Tibial nerve (tissue), 4 donors: ENCODE data around the gene MAGED2. TPM values are rescaled to one million over a fixed set of nuclear protein-coding genes. Genes with fewer than 3 reads are reported as not detected.

Experiments
- DNase-seq, 2 donors: peaks; one replicate each; pipeline ENCODE4 v3.0.0-alpha.2; 2019; ENCODE audit warnings: low spot score in 2 of 2
- H3K27ac ChIP-seq, 4 donors: fragments of 200-600 bp; sonication (generic) in 3 of 4; one replicate each; pipeline ENCODE4 v1.5.1; 2017 to 2019; ENCODE audit warnings: mild to moderate bottlenecking in 1 of 4
- H3K27me3 ChIP-seq, 2 donors: fragments of 200-600 bp; sonication (generic) in 1 of 2; one replicate each; pipeline versions ENCODE4 v1.5.1 to v1.6.0; 2017 to 2019
- H3K36me3 ChIP-seq, 3 donors: fragments of 200-600 bp; sonication (generic); one replicate each; pipeline ENCODE4 v1.5.1; 2018 to 2019
- H3K4me1 ChIP-seq, 4 donors: fragments of 200-600 bp; sonication (generic) in 3 of 4; one replicate each; pipeline ENCODE4 v1.5.1; 2017 to 2019
- H3K4me3 ChIP-seq, 4 donors: fragments of 200-600 bp; sonication (generic) in 3 of 4; one replicate each; pipeline ENCODE4 v1.5.1; 2017 to 2019; ENCODE audit warnings: mild to moderate bottlenecking in 1 of 4, moderate library complexity in 1 of 4
- H3K9me3 ChIP-seq, 4 donors: fragments of 200-600 bp; sonication (generic) in 3 of 4; one replicate each; pipeline ENCODE4 v1.5.1; 2017 to 2019
- CTCF ChIP-seq, 5 experiments: fragments of 200-600 bp in 3 of 5; fragments of 450-650 bp in 2 of 5; sonication (generic) in 3 of 5; IDR thresholded peaks; one replicate each; pipeline ENCODE4 v1.5.1; 2016 to 2019; ENCODE audit warnings: antibody characterized with exemption in 5 of 5, mild to moderate bottlenecking in 3 of 5, moderate library complexity in 2 of 5
- EP300 ChIP-seq, 2 donors: sonication (generic); formaldehyde crosslinking; IDR thresholded peaks; one replicate each; pipeline ENCODE4 v1.6.1; 2017; ENCODE audit warnings: antibody characterized with exemption in 2 of 2, mild to moderate bottlenecking in 1 of 2
- POLR2A ChIP-seq, 2 donors: fragments of 450-650 bp; IDR thresholded peaks; one replicate each; pipeline ENCODE4 v1.6.1; 2017; ENCODE audit warnings: antibody characterized with exemption in 2 of 2, mild to moderate bottlenecking in 2 of 2, moderate library complexity in 2 of 2
- WGBS, 2 donors: methylation state at CpG; one replicate each; pipeline ENCODE4 v1.1.5; 2018; 5-methylcytosine and 5-hydroxymethylcytosine counted together
- total RNA-seq, 4 donors: library from RNA; depleted of rRNA; stranded (reverse); fragments of >200 nt; gene quantifications; one replicate each; pipeline ENCODE4 v1.1.0, GENCODE V29; 2016

Gene MAGED2
- total RNA-seq, 4 donors from 2014 or later: 114 to 230 (median 173) TPM

DNA sequence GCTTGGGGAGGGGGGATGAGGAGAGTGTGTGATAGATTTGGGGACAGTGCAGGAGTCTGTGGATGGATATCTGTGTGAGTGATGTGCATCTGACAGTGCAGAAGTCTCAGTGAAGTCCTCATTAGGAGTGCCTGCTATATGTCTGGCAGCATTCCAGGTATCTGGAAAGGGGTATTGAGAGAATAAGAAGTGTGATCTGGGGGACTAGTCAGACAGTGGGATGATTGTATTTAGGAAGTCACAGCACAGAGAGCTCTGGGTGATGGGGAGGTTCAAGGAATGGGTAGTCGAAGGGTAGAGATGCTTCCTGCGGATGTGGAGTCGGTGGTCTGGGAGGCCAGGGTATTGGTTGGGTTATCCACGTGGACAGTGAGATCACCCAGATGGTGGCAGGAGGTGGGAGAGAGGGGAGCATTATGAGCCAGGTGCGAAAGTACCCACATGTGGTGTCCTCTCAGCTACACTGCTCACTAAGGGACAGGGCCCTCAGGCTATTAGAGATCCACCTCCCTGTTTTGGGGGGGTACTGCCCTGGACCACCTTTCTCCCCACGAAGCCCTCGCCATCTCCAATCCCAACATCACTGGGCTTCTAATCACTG is 9.8 kb downstream of the MAGED2 start:
- Histone ChIP-seq H3K27me3 (no peaks in the 10 kb centered on the region), H3K27ac (no peak overlapping the region), H3K4me3 (no peak overlapping the region), H3K36me3 (peaks cover 0 to 43% (median 0%) of the 10 kb centered on the region in 3 donors), H3K9me3 (no peaks in the 10 kb centered on the region), H3K4me1 (no peaks in the 10 kb centered on the region)
- no peak for TF ChIP-seq EP300 (IDR thresholded peaks at IDR 0.05)
- no peak for TF ChIP-seq POLR2A (IDR thresholded peaks at IDR 0.05)
- no peak for TF ChIP-seq CTCF (IDR thresholded peaks at IDR 0.05)
- WGBS, 2 donors: 67 to 78% methylated on average over 7 of the region's 7 CpGs
- DNase-seq: no peak

GRCh38 chrX:54818221-54818620 is 10.7 kb downstream of the MAGED2 start:
- TF ChIP-seq EP300 (IDR thresholded peaks at IDR 0.05): no peak
- TF ChIP-seq CTCF (IDR thresholded peaks at IDR 0.05): no peak
- TF ChIP-seq POLR2A (IDR thresholded peaks at IDR 0.05): no peak
- no peak overlapping the region for H3K27ac ChIP-seq
- H3K4me3 ChIP-seq: no peak overlapping the region
- DNase-seq: no peak
- no peaks in the 10 kb centered on the region for H3K27me3 ChIP-seq
- WGBS, 2 donors: 49 to 57% methylated on average over 5 of the region's 5 CpGs
- no peaks in the 10 kb centered on the region for H3K4me1 ChIP-seq
- H3K9me3 ChIP-seq: no peaks in the 10 kb centered on the region
- peaks cover 0 to 34% (median 0%) of the 10 kb centered on the region in 3 donors for H3K36me3 ChIP-seq

DNA sequence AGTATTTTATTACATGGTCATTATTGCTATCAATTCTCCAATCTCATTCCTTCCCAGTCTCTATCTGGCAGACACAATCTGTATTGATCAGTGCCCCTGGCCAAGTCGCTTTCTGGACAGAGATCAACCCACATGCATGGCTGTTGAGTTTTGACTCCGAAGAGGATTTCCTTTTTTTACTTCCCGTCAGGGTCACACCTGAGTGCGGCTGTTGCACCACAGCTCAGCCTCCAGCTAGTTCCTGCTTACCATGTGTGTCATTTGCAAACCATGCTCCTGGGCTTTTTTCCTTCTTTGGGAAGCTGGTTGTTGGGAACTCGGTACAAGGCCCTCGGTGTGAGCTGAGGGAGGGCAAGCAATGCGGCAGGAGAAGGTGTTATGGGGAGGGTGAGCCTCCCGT is 11.7 kb downstream of the MAGED2 start:
- WGBS, 2 donors: 67 to 77% methylated on average over 3 to 8 of the region's 8 CpGs
- H3K9me3 ChIP-seq: no peaks in the 10 kb centered on the region
- TF ChIP-seq POLR2A (IDR thresholded peaks at IDR 0.05): no peak
- no peak for TF ChIP-seq EP300 (IDR thresholded peaks at IDR 0.05)
- TF ChIP-seq CTCF (IDR thresholded peaks at IDR 0.05): no peak
- no peaks in the 10 kb centered on the region for H3K4me1 ChIP-seq
- no peaks in the 10 kb centered on the region for H3K27me3 ChIP-seq
- peaks cover 0 to 24% (median 0%) of the 10 kb centered on the region in 3 donors for H3K36me3 ChIP-seq
- no peak overlapping the region for H3K27ac ChIP-seq
- no peak overlapping the region for H3K4me3 ChIP-seq
- DNase-seq: no peak

DNA sequence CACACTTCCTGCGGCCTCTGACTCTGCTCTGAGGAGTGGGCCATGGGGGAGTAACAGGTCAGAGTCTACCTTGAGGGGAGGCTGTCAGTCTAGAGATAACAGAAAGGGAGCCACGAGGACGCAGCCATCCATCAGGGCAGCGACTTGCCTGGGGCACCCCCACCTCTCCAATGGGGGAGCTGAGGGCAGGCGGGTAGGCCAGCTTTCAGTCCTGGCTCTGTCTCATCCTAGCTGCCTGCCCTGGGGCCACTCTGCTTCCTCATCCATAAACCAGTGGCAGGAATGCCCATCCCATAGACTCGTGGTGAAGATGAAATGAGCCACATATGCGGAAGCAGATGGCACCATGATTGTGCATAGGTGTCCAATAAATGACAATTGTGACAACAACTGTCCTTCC is 13.2 kb downstream of the MAGED2 start:
- Histone ChIP-seq H3K36me3 (peaks cover 0 to 9% (median 0%) of the 10 kb centered on the region in 3 donors), H3K4me3 (no peak overlapping the region), H3K9me3 (no peaks in the 10 kb centered on the region), H3K4me1 (no peaks in the 10 kb centered on the region), H3K27me3 (no peaks in the 10 kb centered on the region), H3K27ac (no peak overlapping the region)
- DNase-seq: no peak
- 78 to 90% methylated on average over 2 to 5 of the region's 7 CpGs for WGBS, 2 donors
- no peak for TF ChIP-seq CTCF (IDR thresholded peaks at IDR 0.05)
- TF ChIP-seq EP300 (IDR thresholded peaks at IDR 0.05): no peak
- TF ChIP-seq POLR2A (IDR thresholded peaks at IDR 0.05): no peak

DNA sequence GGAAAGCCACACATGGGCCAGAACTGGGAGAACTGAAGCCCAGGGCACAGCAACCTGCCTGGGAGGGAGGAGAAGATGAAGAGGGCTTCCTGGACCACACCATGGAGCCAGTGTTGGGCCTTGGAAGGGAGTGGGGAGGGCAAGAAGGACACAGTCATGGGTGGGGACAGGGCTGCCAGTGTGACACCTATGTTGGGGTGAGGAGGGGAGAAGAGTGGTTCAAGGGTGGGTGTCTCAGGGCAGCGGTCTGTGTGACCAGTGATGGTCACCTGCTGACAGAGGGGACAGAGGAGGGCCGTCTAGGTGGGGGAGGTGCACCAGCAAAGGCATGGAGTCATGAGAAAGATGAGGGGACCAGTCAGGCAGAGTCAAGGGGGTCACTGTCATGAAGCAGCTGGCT is 13.8 kb downstream of the MAGED2 start:
- no peak for DNase-seq
- no peaks in the 10 kb centered on the region for H3K27me3 ChIP-seq
- H3K36me3 ChIP-seq: peaks cover 0 to 3% (median 0%) of the 10 kb centered on the region in 3 donors
- no peak overlapping the region for H3K27ac ChIP-seq
- H3K4me1 ChIP-seq: no peaks in the 10 kb centered on the region
- no peaks in the 10 kb centered on the region for H3K9me3 ChIP-seq
- WGBS, 2 donors: 71 to 89% methylated on average over 2 of the region's 2 CpGs
- TF ChIP-seq CTCF (IDR thresholded peaks at IDR 0.05) (no peak), POLR2A (IDR thresholded peaks at IDR 0.05) (no peak), EP300 (IDR thresholded peaks at IDR 0.05) (no peak)
- H3K4me3 ChIP-seq: no peak overlapping the region
